Epidermal melanocyte (primary cell): ENCODE measurements around the gene EVL.

Experiments used
- DNase-seq: peaks from one replicate; pipeline ENCODE4 v3.0.0; 2011; ENCODE audit warnings: low spot score; ENCODE audit not compliant: insufficient read length

Gene EVL

GRCh38 chr14:100108840-100109593 lies 43.8 kb downstream of the EVL start:
- no peak for DNase-seq

GRCh38 chr14:100109594-100109955 lies 44.4 kb downstream of the EVL start:
- no peak for DNase-seq

DNA sequence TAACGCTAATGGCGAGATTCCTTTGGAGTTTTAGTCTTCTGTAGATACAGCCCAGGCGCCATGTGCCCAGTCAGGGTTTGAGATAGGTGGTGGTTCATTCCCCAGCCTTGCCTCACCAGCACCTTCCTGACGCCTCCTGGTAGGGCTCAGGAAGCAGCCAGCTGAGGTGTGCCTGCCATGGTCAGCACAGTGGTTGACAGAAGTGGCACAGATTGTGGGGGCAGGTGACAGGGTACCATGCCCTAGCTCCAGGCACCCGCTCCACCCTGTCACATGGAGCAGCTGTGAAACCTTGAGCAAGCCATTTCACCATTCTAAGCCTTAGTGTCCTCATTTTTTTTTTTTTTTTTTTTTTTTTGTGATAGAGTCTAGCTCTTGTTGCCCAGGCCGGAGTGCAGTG lies 45.6 kb downstream of the EVL start:
- DNase-seq: no peak

GRCh38 chr14:100111931-100112704 lies 46.9 kb downstream of the EVL start:
- DNase-seq: no peak

- no peak for DNase-seq
Observed at GRCh38 chr14:100114109-100114765, 49.0 kb downstream of the EVL start.

DNA sequence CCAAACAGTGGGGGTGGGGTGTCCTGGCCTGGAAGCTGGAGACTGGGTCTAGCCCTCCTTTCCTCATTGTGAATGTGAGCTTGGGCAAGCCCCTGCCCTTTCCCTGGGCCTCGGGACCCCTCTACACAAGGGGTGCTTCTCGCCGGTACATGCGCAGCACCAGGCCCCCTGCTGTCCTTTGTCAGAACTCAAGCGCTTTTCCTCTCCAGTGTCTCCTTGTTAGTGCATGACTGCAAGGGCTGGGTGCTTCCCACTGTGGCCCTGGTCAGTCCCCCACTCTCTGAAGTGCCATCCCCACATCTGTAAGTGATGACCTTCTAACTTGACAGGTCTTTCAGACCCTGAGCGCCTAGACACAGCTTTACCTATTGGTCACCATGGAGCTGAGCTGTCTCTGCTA lies 50.0 kb downstream of the EVL start:
- DNase-seq: no peak

DNA sequence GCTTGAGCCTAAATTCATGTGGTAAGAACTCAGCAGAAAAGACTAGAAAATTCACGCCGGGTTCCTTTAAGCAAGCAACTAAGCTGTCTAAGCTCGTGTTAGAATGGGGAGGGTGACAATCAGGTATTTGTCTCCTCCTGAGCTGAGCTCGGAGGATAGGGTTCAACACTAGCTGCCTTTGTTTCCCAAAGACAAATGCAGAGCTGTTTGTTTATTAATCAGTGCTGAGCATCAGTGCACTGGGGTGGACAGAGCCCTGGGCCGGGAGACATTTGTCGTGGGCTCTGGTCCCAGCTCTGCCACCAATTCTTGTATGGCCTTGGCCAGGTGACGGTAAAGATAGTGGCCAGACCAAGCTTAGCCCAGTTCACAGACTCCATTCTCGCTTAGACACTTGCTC lies 50.5 kb downstream of the EVL start:
- no peak for DNase-seq

DNA sequence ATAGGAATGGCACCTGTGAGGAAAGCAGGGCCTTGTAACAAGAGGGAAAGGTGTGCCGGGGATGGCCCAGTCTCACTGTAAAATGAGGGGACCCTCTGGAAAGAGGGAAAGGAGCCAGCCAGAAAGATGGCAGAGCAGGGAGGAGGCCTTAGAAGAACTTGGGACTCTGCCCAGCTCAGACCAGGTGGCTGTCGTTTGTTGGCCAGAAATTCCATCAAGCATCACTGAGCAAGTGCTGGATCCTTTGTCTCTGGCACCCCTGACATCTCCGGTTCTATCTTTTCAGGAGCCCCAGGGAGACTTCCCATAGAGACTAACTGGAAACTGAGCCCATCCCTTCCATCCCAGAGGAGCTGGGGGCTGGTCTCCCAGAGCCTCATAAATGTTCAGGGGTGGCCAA lies 50.9 kb downstream of the EVL start:
- DNase-seq: no peak

GRCh38 chr14:100117026-100117425 lies 51.8 kb downstream of the EVL start:
- DNase-seq: no peak

DNA sequence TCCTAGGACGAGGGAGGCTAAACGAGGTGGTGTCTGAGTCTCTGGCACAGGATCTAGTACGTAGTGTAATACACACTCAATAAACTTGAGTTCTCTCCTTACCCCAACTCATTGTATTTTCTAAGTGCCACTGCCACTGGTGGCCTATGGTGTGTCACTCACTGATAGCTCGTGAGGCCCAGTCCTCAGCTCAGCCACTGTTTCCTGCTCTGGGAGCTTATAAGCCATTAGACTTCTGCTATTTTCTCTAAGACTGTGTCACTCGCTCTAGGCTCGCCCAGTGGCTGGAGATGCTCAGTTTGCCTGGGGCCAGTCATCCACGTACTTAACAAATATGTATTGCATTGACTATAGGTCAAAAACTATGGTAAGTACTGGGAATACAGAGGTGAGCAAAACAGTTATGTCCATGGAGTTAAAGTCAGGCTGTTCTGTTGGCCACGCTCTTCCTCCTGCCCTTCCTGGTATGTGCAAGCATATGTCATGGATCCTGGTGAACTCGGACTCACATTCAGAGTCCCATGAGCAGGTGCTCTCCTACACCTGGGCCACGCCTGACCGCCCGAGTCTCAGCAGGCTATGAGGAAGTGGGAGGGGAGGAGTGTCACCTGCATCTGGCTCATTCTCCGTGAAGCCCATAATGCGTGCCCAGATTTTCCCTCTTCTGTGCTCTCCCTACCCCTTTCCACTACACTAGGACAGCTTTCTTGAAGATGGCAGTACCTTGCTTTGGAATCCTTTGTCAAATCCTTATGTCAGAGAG lies 52.6 kb downstream of the EVL start:
- DNase-seq: no peak

- no peak for DNase-seq
Observed at GRCh38 chr14:100118396-100119011, 53.3 kb downstream of the EVL start.

DNA sequence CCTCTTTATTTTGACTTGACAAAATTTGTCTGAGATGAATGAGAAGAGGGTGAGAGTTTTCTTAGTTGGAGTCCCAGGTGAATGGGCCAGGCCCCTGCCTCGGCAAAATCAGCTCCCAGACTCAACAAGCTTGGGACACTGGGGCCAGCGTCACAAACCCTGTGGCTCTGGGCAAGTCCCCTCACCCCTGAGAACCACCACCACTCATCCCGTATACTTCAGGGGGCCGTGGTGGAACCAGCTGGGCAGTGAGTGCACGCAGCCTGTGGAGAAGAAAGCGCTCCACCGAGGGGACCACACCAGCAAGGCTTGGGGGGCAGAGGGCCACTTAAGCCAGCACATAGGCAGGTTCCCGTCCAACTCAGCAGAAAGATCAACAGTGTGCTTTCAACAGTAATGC lies 54.0 kb downstream of the EVL start:
- no peak for DNase-seq

- no peak for DNase-seq
Observed at GRCh38 chr14:100120522-100121269, 55.5 kb downstream of the EVL start.

DNA sequence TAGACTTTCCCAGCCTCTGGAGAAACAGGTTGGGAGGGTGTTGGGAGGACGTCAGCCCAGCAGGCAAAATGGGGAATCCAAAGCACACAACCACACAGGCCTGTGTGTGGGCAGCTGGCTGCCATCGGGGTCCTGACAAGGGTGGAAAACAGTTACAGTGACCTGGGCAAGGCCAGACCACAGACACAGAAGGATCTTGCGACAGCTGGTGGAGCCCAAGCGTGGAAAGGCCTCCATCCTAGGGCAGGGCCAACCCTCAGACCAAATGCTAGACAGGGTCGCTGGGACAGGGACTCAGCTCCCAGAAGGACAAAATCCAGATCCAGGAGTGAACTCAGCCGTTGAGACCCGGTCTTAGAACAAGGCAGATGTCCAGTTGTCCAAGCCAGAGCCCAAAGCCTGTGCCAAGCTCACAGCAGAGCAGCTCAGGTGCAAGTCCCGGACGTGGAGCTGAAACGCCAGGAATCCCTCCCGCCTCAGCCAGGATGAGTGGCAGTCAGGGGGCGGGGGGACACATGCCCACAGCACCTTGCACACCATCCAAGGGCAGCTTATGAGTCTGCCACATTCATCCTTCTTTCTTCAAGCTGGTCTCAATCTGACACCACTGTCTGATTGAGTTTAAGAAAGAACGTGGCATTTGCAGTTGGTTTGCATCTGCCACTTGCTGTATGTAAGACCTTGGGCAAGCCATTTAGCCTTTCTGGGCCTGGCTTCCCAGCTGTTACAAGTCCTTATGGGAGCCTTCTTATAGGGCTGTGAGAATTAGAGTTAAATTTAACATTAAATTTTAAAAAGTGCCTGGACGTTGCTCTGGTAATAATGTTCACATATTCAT lies 56.6 kb downstream of the EVL start:
- no peak for DNase-seq

DNA sequence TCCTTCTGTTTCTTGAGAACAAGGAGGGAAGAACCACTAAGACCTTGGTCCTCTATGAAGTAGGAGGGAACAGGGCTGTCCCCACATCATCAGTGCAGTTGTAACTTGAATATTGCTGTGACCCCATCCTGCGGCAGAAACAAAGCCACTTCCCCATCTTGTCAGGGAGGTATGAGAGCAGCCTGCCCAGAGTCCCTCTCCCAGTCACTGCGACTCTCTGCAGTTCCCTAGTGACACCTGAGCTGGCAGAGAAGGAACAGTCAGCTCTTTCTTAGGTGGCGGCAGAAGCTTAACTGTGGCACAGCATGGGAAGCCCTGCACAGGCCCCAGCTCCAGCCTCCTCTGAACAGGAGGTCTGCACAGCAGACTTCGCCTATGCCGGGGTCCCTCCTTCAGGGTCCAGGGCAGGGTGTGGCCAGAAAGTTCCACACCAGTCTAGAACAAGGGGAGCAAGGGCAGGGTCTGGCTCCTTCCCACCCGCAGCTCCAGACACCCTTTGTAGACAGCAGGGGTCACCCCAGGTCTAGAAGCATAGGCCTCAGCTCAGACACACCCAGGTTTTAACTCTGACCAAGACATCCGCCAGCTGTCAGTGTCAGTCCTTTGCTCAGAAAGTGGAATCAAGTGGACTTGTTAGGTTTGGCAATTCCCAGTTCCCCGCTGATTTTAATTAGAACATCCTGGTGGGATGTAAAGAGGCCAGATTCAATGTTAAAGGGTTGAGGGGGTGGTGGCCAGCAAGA lies 57.4 kb downstream of the EVL start:
- DNase-seq: no peak

DNA sequence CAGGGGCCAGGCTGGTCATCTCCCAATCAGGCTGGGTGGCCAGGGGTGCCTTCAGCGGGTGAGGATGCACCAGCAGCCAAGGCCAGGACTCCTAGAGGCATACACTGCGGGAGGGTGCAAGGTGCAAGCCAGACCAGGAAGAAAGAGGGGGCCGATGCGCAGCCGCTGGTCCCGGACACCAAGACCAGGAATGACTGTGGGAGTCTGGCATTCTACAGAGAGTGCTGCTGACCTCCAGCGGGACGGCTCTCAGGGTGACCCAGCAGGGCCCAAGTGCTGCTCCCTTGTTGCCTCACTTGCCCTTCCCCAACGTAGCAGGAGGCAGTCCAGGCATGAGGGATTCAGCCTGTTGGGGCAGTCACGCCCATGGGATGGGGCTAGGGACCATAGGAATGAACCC lies 58.4 kb downstream of the EVL start:
- DNase-seq: no peak

GRCh38 chr14:100124551-100125088 lies 59.4 kb downstream of the EVL start:
- DNase-seq: no peak

- DNase-seq: no peak
Observed at GRCh38 chr14:100126401-100126800, 61.2 kb downstream of the EVL start.
